HG02763 (cell line): ENCODE results near the gene USP6.
A peak's percentile ranks its signal among the peaks of the same experiment; 100 is the strongest.
"Not testable (repeated sequence)": the region's sequence is repeated elsewhere in the genome, so short reads cannot be mapped to it uniquely, and the experiment has no call there.

Source experiments
- ATAC-seq: cut with Tn5 transposase; IDR thresholded peaks from one replicate; pipeline ENCODE4 v1.9.1; 2021; ENCODE audit warnings: mild to moderate bottlenecking, moderate library complexity; ENCODE audit not compliant: unreplicated experiment

The USP6 gene

GRCh38 chr17:5183410-5183793, 67.6 kb downstream of the USP6 start:
- ATAC-seq = no peak

- no peak for ATAC-seq
Observed at GRCh38 chr17:5184288-5184687, 68.5 kb downstream of the USP6 start.

- peak; percentile 97 for ATAC-seq
Observed at GRCh38 chr17:5191541-5192417, 75.9 kb downstream of the USP6 start, which contains the start of gene ZNF594. TSS of gene ZNF594 (minus strand) at chr17:5191868. CDS start at chr17:5184256, 7,612 bp downstream.

GRCh38 chr17:5194346-5194745, 78.5 kb downstream of the USP6 start:
- no peak for ATAC-seq

- ATAC-seq = no peak
Observed at GRCh38 chr17:5198472-5198871, 82.6 kb downstream of the USP6 start.

GRCh38 chr17:5200360-5200759, 84.5 kb downstream of the USP6 start:
- no peak for ATAC-seq

GRCh38 chr17:5201011-5201410, 85.2 kb downstream of the USP6 start:
- ATAC-seq = no peak

GRCh38 chr17:5203178-5203907, 87.5 kb downstream of the USP6 start:
- no peak for ATAC-seq

- no peak for ATAC-seq
Observed at GRCh38 chr17:5203908-5204294, 88.1 kb downstream of the USP6 start.

GRCh38 chr17:5209396-5209795, 93.6 kb downstream of the USP6 start:
- ATAC-seq = no peak

- no peak for ATAC-seq
Observed at GRCh38 chr17:5210091-5210490, 94.3 kb downstream of the USP6 start.

GRCh38 chr17:5210614-5211252, 94.9 kb downstream of the USP6 start:
- ATAC-seq = no peak

GRCh38 chr17:5211458-5211857, 95.6 kb downstream of the USP6 start:
- ATAC-seq = no peak

- not testable (repeated sequence) for ATAC-seq
Observed at GRCh38 chr17:5217562-5217961, 101.7 kb downstream of the USP6 start.

- ATAC-seq = no peak
Observed at GRCh38 chr17:5219536-5219935, 103.7 kb downstream of the USP6 start.

- ATAC-seq = no peak
Observed at GRCh38 chr17:5220074-5220473, 104.2 kb downstream of the USP6 start.

GRCh38 chr17:5221912-5222311, 106.1 kb downstream of the USP6 start:
- ATAC-seq = not testable (repeated sequence)
